Heart left ventricle (tissue), 13 donors: ENCODE data around the gene CSTF3.
"Not testable (repeated sequence)": the region's sequence is repeated elsewhere in the genome, so short reads cannot be mapped to it uniquely, and the experiment has no call there.

Source experiments
- CTCF ChIP-seq, 12 donors: fragments of 200-600 bp; sonication (generic) in 4 of 12; IDR thresholded peaks; one replicate each; pipeline versions ENCODE4 v1.5.0 to v1.8.0; 2018 to 2022; ENCODE audit warnings: antibody characterized with exemption in 12 of 12, mild to moderate bottlenecking in 5 of 12
- POLR2A ChIP-seq, 2 donors: fragments of 450-650 bp; IDR thresholded peaks; one replicate each; pipeline ENCODE4 v1.6.1; 2017; ENCODE audit warnings: antibody characterized with exemption in 2 of 2, mild to moderate bottlenecking in 2 of 2, moderate library complexity in 2 of 2
- donor health status: ischemic (EF 13 %, LVEDD 7.1; RV severe dilation, severe dysfunction).
- donor health status: DM: no; HTN: yes; CAD: no.
- donor health status: DM: no; HTN: no; CAD: no.
- donor health status: ischemic (EF 25% LVEDD 6.9; RV normal size, moderate dysfunction).
- donor health status: ischemic (EF 25% LVEDD 5.7; RV mildly dilated, moderate dysfunction).
- donor health status: ischemic (EF 35%, LVEDD 5.7; RV mildly dilated, moderate dysfunction).
- donor health status: nonischemic (EF 11% LVEDD 7.7; RV severe dilation, severe dysfunction).
- donor health status: DM: yes; HTN: yes; CAD: no.
- donor health status: PGD.
- donor health status: ischemic (EF 29% LVEDD 5.4; RV normal size, mild dysfunction).
- donor health status: nonischemic (EF 23%, LVEDD 6.1; RV moderate dilation, normal function).

GRCh38 chr11:33159378-33159867 lies 1.9 kb downstream of the CSTF3 start:
- not testable (repeated sequence) for TF ChIP-seq CTCF, POLR2A (IDR thresholded peaks at IDR 0.05)
